Measurements from ENCODE around the gene LUC7L. TPM values are rescaled to one million over a fixed set of nuclear protein-coding genes. Genes with fewer than 3 reads are reported as not detected.

Gene LUC7L
- total and polyA plus RNA-seq, 2 of the 8 experiments (the other 6 are each of a cell fraction or from before 2014, with no cell fraction given): 49.7 to 129 TPM

DNA sequence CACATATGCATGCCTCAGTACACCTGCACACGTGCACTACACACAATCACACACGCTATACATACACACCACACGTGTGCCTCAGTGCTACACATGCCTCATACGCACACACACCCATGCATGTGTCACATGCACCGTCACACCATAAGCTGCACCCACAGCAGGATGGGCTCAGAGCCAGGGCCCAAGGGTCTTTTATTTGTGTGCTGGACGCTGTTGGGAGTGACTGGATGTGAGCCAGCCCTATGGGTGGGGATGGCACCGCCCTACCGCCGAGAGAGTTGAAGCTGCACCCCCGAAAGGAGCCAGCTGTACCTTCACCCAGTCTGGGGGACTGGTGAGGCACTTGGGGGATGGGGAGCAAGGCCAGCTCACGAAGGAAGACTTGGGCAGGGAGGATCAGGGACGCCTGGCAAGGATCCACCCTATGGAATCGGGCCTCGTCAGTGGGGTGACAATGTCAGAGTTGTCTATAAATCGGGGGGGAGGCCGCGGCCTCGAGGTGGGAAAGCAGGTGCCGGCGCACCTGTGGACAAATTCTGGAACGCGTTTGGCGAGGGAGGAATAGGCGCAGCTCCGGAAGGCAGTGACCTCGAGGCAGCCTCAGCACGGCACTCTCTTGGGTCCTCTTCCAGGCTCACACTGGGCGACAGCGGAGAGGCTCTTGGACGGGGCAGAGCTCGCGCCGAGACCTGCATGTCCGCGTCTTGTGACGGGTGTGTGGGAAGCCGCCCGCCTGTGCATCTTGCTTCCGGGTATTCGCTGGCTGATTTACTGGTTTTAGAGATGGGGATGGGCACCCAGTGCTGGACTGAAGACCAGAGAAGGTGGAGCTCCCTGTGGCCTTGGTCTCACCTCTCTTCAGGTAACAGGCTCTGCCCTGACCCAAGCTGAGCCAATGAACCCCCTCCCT is 39.1 kb upstream of the LUC7L start:
- FAIRE-seq: no peak
- Histone ChIP-seq H2BK12ac (ENCODE audit: low read depth, low read length) (no peak overlapping the region), H3K9ac (replicated peaks in 1 of 4; ENCODE audit: extremely low read depth in 1 of 4, low read depth in 3 of 4, low read length in 3 of 4) (no peak overlapping the region), H2BK20ac (ENCODE audit: low read length) (no peak overlapping the region), H3K23ac (ENCODE audit: insufficient read length) (no peak overlapping the region), H3K79me2 (ENCODE audit: control insufficient read depth in 1 of 2, insufficient read depth in 2 of 2, low read length in 2 of 2) (no peaks in the 10 kb centered on the region), H3K18ac (ENCODE audit: extremely low read depth, low read length) (no peak overlapping the region; the same call in 1 of the 2 replicates), H2BK15ac (ENCODE audit: low read length) (no peak overlapping the region), H3K56ac (replicated peaks; ENCODE audit: insufficient read length, low read depth, low read length) (no peak overlapping the region), H2AK5ac (ENCODE audit: low read depth, low read length) (peak overlapping the region; percentile 79; the same call in 1 of the 2 replicates), H3K36me3 (ENCODE audit: control insufficient read depth in 2 of 4, insufficient read depth in 4 of 4, low read length in 3 of 4) (peaks cover 0 to 2% (median under 1%) of the 10 kb centered on the region in 4 experiments; a peak in 1 of 8 replicates), H3K4me2 (ENCODE audit: insufficient read depth in 1 of 2, low read depth in 2 of 2, low read length in 2 of 2) (no peak overlapping the region; a peak in 1 of 4 replicates), H3K4me1 (replicated peaks in 1 of 4; ENCODE audit: control insufficient read depth in 3 of 4, insufficient read depth in 4 of 4, low read length in 3 of 4) (no peaks in the 10 kb centered on the region; a peak in 1 of 7 replicates), H3K27me3 (replicated peaks in 1 of 4; ENCODE audit: control insufficient read depth in 3 of 4, extremely low read depth in 1 of 4, insufficient read depth in 3 of 4, low read length in 3 of 4) (no peaks in the 10 kb centered on the region), H3K14ac (ENCODE audit: insufficient read length) (no peak overlapping the region), H3K79me1 (ENCODE audit: low read depth, low read length) (no peaks in the 10 kb centered on the region), H4K91ac (replicated peaks; ENCODE audit: insufficient read length, low read length) (no peak overlapping the region), H3K4ac (replicated peaks; ENCODE audit: insufficient read length, low read depth, low read length) (no peak overlapping the region), H3K27ac (ENCODE audit: low read depth, low read length) (no peak overlapping the region), H3K4me3 (ENCODE audit: extremely low read depth in 1 of 4, insufficient read depth in 2 of 4, low read depth in 3 of 4, low read length in 4 of 4) (no peak overlapping the region), H4K5ac (ENCODE audit: insufficient read length, low read depth, low read length) (no peak overlapping the region), H4K8ac (ENCODE audit: extremely low read depth, insufficient read depth, low read length) (no peak overlapping the region; the same call in 1 of the 2 replicates), H2AFZ (ENCODE audit: low read length) (no peak overlapping the region), H2BK120ac (replicated peaks; ENCODE audit: low read depth, low read length) (no peak overlapping the region), H4K20me1 (replicated peaks in 1 of 2; ENCODE audit: control insufficient read depth in 1 of 2, insufficient read depth in 2 of 2, low read length in 2 of 2) (peaks cover 0 to 9% of the 10 kb centered on the region in 2 experiments), H3K23me2 (ENCODE audit: low read depth, low read length) (peaks cover 4% of the 10 kb centered on the region; the same call in 1 of the 2 replicates), H3K9me3 (ENCODE audit: insufficient read depth in 2 of 2, low read depth in 1 of 2, low read length in 1 of 2) (no peaks in the 10 kb centered on the region), H2BK5ac (ENCODE audit: low read depth, low read length) (no peak overlapping the region; the same call in 1 of the 2 replicates)
- ChIA-PET POLR2A (ENCODE audit: partially characterized antibody) (interaction anchor here (0.6 to 2.5 kb wide), 10 partner anchors 11 to 138 kb away, joined by 3 to 13 read pairs (median 4); partner anchors contain the start of gene PDIA2), CTCF (ENCODE audit: partially characterized antibody) (interaction anchor here (0.6 to 2.0 kb wide), 6 partner anchors 11 to 94 kb away, joined by 3 to 10 read pairs (median 4); no protein-coding TSS in a partner anchor)
- TF ChIP-seq RAD21 (IDR thresholded peaks at IDR 0.05 in 1 of 2, conservative IDR thresholded peaks at IDR 0.05 in 1 of 2; ENCODE audit: low read depth in 2 of 2, low read length in 2 of 2) (no peak), GABPA (IDR thresholded peaks at IDR 0.05; ENCODE audit: borderline replicate concordance, insufficient read depth, low read length) (0 out of 2 replicates have a peak, but pooled peaks have one; percentile 40)
- whole genome bisulfite sequencing, 2 experiments (ENCODE audit: extremely low coverage in 1 of 2, insufficient coverage in 1 of 2, insufficient read length in 1 of 2, insufficient replicate concordance in 2 of 2, low coverage in 1 of 2, low lambda C conversion rate in 2 of 2, missing lambda C conversion rate in 1 of 2): 92% methylated on average over 40 of the region's 40 CpGs; no CpG with 5 or more reads in 1 of the 2 experiments
- DNase-seq (ENCODE audit: low read depth in 1 of 2, low spot score in 2 of 2): no peak
